Kidney epithelial cell (primary cell): ENCODE results near the gene RCAN2. TPM values are rescaled to one million over a fixed set of nuclear protein-coding genes. Genes with fewer than 3 reads are reported as not detected.

ENCODE experiments used
- DNase-seq: peaks from one replicate; pipeline ENCODE4 v3.0.0-alpha.2; 2010; ENCODE audit warnings: low read depth
- H3K27me3 ChIP-seq: 2 replicates; pipeline ENCODE4 v1.6.0; 2011; ENCODE audit warnings: low read length; ENCODE audit not compliant: control insufficient read depth, insufficient read depth
- H3K36me3 ChIP-seq: 2 replicates; pipeline ENCODE4 v1.5.1; 2011; ENCODE audit warnings: low read length; ENCODE audit not compliant: control insufficient read depth, insufficient read depth
- H3K4me3 ChIP-seq: 2 replicates; pipeline ENCODE4 v1.5.1; 2011; ENCODE audit warnings: low read depth, mild to moderate bottlenecking, control low read depth, low read length
- CTCF ChIP-seq: IDR thresholded peaks from 2 replicates; pipeline ENCODE4 v1.5.1; 2011; ENCODE audit warnings: mild to moderate bottlenecking, moderate library complexity, low read length, control low read depth, inconsistent platforms; ENCODE audit not compliant: insufficient read depth, poor library complexity, severe bottlenecking
- total RNA-seq: library from RNA; depleted of rRNA; stranded (reverse); fragments of >200 nt; gene quantifications from 2 replicates; pipeline ENCODE4 v1.2.3, GENCODE V29; 2015

The RCAN2 gene
- total RNA-seq, 1 donor from 2014 or later = 6.2 TPM

- TF ChIP-seq CTCF = no peak
- Histone ChIP-seq H3K4me3 (no peak overlapping the region), H3K36me3 (no peaks in the 10 kb centered on the region), H3K27me3 (no peaks in the 10 kb centered on the region)
- no peak for DNase-seq
Measured at GRCh38 chr6:46254331-46254730, 236.9 kb downstream of the RCAN2 start.

- H3K4me3 ChIP-seq = no peak overlapping the region
- no peaks in the 10 kb centered on the region for H3K36me3 ChIP-seq
- TF ChIP-seq CTCF = no peak
- no peak for DNase-seq
- H3K27me3 ChIP-seq = no peaks in the 10 kb centered on the region
Measured at GRCh38 chr6:46251583-46252339, 239.5 kb downstream of the RCAN2 start.

GRCh38 chr6:46248143-46248542 lies 243.1 kb downstream of the RCAN2 start:
- Histone ChIP-seq H3K27me3 (no peaks in the 10 kb centered on the region), H3K36me3 (no peaks in the 10 kb centered on the region), H3K4me3 (no peak overlapping the region)
- TF ChIP-seq CTCF = no peak
- no peak for DNase-seq

GRCh38 chr6:46246727-46247126 lies 244.5 kb downstream of the RCAN2 start:
- Histone ChIP-seq H3K4me3 (no peak overlapping the region), H3K27me3 (no peaks in the 10 kb centered on the region), H3K36me3 (no peaks in the 10 kb centered on the region)
- TF ChIP-seq CTCF = no peak
- no peak for DNase-seq

- H3K27me3 ChIP-seq = no peaks in the 10 kb centered on the region
- no peak overlapping the region for H3K4me3 ChIP-seq
- DNase-seq = no peak
- no peaks in the 10 kb centered on the region for H3K36me3 ChIP-seq
- TF ChIP-seq CTCF = no peak
Measured at GRCh38 chr6:46246081-46246480, 245.2 kb downstream of the RCAN2 start.

- no peak for DNase-seq
- H3K4me3 ChIP-seq = no peak overlapping the region
- no peaks in the 10 kb centered on the region for H3K27me3 ChIP-seq
- TF ChIP-seq CTCF = no peak
- H3K36me3 ChIP-seq = no peaks in the 10 kb centered on the region
Measured at GRCh38 chr6:46244670-46245069, 246.6 kb downstream of the RCAN2 start.
